Purkinje cell (primary cell): ENCODE measurements around the gene MRPS18B. TPM values are rescaled to one million over a fixed set of nuclear protein-coding genes. Genes with fewer than 3 reads are reported as not detected.

Source experiments
- polyA plus RNA-seq: library from polyadenylated mRNA; unstranded; fragments of >200 nt; fragmentation: Nextera tagmentation; gene quantifications from 2 replicates; pipeline ENCODE4 v1.2.1, GENCODE V29; 2014

The MRPS18B gene
- polyA plus RNA-seq, result 44.7 and 48.8 TPM in 2 replicates

GRCh38 chr6:30617565-30618269 lies at the start of gene MRPS18B:
Gene MRPS18B (plus strand): TSS chr6:30617840. CDS start chr6:30617866, 26 bp downstream.

GRCh38 chr6:30571075-30571761 lies 46.4 kb upstream of the MRPS18B start, which contains the start of gene ABCF1:
Gene ABCF1 (plus strand): TSS chr6:30571442. CDS start chr6:30571488, 46 bp downstream.

DNA sequence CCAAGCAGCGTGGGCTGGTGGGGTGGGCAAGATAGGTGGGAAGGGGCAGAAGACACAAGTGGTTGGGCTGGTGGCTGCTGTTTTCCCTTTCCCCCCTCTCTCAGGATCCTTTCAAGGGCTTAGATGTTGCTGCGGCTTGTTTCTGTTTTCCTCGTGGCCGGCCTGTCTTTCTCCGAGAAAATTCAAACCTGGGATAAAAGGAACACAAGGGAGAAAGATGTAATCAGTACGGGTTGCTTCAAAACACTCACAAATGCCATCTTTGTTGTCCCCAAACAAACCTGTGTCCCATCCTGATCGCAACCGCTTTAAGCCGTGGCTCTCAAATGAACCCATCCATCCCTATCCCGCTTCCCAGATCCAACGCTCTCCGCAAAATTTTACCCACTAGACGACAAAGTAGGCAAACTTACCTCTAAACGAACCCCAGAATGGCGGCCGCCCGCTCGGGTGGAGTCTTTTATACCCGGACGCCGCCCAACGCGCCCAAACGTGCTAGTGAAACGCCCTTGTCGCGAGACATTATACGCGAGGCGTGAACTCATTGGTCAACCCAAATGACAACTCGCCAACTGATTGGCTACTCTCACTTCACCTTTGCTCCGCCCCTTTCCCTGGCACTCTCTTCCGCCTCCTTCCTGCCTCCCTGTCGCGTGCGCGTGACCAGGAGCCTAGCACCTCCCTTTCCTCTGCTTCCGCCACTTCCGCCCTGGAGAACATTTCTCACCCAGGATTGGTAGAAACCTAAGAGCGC lies 652 bp upstream of the MRPS18B start, which contains the start of gene PPP1R10:
Gene PPP1R10, minus strand, starts transcription at position 433 of the 754 bp plus-strand sequence. CDS start 7,299 bp downstream, outside the sequence.

GRCh38 chr6:30626484-30627366 lies 9.1 kb downstream of the MRPS18B start, which contains the start of gene ATAT1:
Gene ATAT1 (plus strand): TSS chr6:30626874.

GRCh38 chr6:30646450-30647241 lies 29.0 kb downstream of the MRPS18B start, which contains the start of gene C6orf136:
Gene C6orf136 (plus strand): TSS chr6:30647133. CDS start chr6:30647232, 99 bp downstream.

DNA sequence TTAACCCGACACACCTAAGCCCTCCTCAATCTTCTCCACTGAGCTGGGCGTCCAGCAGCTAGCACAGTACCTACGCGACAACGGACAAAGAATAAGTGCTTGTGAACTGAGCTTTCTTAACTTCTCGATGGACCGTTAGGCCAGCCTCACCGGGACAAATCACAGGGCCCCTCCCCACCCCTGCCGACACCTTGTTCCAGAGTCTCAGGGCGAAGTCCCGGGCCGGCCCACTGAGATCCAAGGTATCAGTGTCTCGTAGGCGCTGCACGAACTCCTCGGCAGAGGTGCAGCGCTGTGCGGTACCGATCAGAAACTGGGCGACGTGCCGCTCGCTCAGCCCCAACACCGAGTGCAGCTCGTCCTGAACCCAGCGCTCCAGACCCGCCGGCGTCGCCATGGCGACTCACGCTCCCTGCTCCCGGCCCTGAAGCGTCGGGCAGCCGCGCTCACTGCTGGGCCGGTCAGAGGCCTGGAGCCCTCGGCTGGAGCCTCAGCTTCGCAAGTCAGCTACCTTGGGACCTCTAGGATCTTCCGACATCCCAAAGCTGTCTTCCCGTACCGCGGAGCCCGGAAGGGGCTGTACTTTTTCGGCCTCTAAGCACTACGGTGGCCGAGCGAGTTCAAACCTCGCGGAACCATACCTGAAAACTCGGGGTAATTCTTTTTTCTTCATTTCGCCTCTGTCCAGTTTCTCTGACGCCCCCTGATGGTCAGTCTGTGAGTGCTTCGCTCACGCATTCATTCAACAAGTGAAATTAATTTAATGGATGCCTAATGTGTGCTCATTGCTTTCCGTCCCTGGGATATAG lies 55.0 kb downstream of the MRPS18B start, which contains the start of gene DHX16:
Gene DHX16, minus strand, starts transcription at position 562 of the 809 bp plus-strand sequence. Its CDS starts 165 bp downstream, at position 397.

Other genes starting within 250 kb of the MRPS18B start
- gene HLA-E, start 128.3 kb upstream of the MRPS18B start, polyA plus RNA-seq, result 1.2 and 1.7 TPM in 2 replicates
- 7.4 and 8.5 TPM in 2 replicates for gene GNL1, start 61.4 kb upstream of the MRPS18B start, polyA plus RNA-seq
- 5.1 and 9.6 TPM in 2 replicates for gene PRR3, start 60.5 kb upstream of the MRPS18B start, polyA plus RNA-seq
- 82.3 and 83.9 TPM in 2 replicates for gene ABCF1, start 46.4 kb upstream of the MRPS18B start, polyA plus RNA-seq
- gene PPP1R10, start 597 bp upstream of the MRPS18B start, polyA plus RNA-seq, result 28.5 and 31.5 TPM in 2 replicates
- gene ATAT1, start 9.0 kb downstream of the MRPS18B start, polyA plus RNA-seq, result 18.2 and 19.7 TPM in 2 replicates
- 148 and 276 TPM in 2 replicates for gene C6orf136, start 29.3 kb downstream of the MRPS18B start, polyA plus RNA-seq
- gene DHX16, start 55.2 kb downstream of the MRPS18B start, polyA plus RNA-seq, result 6.8 and 13.8 TPM in 2 replicates
- gene PPP1R18, start 68.8 kb downstream of the MRPS18B start, polyA plus RNA-seq, result 1.7 and 1.9 TPM in 2 replicates
- 0.53 and 1.5 TPM in 2 replicates for gene NRM, start 73.1 kb downstream of the MRPS18B start, polyA plus RNA-seq
- gene MDC1, start 99.4 kb downstream of the MRPS18B start, polyA plus RNA-seq, result 1.9 and 5.6 TPM in 2 replicates
- gene TUBB, start 102.5 kb downstream of the MRPS18B start, polyA plus RNA-seq, result 159 and 174 TPM in 2 replicates
- 34.3 and 35.3 TPM in 2 replicates for gene FLOT1, start 124.8 kb downstream of the MRPS18B start, polyA plus RNA-seq
- 2.5 and 2.7 TPM in 2 replicates for gene IER3, start 126.7 kb downstream of the MRPS18B start, polyA plus RNA-seq